ENCODE measurements around the gene SH3TC2.

- TF ChIP-seq CTCF (conservative IDR thresholded peaks at IDR 0.05): no peak
- no peak for TF ChIP-seq EZH2 (IDR thresholded peaks at IDR 0.05; ENCODE audit: low read depth)
These were observed 92.0 kb downstream of the SH3TC2 start for GRCh38 chr5:148970876-148971275.

Measured in PC-9 (cell line).